Heart right ventricle (tissue), 16 donors: ENCODE measurements around the gene TSC22D4. TPM values are rescaled to one million over a fixed set of nuclear protein-coding genes. Genes with fewer than 3 reads are reported as not detected.

Experiments used
- ATAC-seq, 8 donors: fragments of 200-7000 bp; cut with Tn5 transposase; one replicate each; pipeline ENCODE4 v1.9.1; 2020; ENCODE audit warnings: mild to moderate bottlenecking in 8 of 8, moderate library complexity in 8 of 8, moderate number of reproducible peaks in 1 of 8
- DNase-seq, 2 donors: peaks; one replicate each; pipeline ENCODE4 v3.0.0-alpha.2; 2020
- H3K27ac ChIP-seq, 10 donors: fragments of 200-600 bp; sonication (generic) in 2 of 10; one replicate each; pipeline versions ENCODE4 v1.5.0 to v1.8.0; 2020 to 2022; ENCODE audit warnings: mild to moderate bottlenecking in 3 of 10
- H3K27me3 ChIP-seq, 7 donors: fragments of 200-600 bp; one replicate each; pipeline ENCODE4 v1.8.0; 2021 to 2022; ENCODE audit warnings: mild to moderate bottlenecking in 2 of 7
- H3K36me3 ChIP-seq, 9 donors: fragments of 200-600 bp; sonication (generic) in 1 of 9; one replicate each; pipeline versions ENCODE4 v1.5.0 to v1.8.0; 2020 to 2022; ENCODE audit warnings: mild to moderate bottlenecking in 2 of 9
- H3K4me1 ChIP-seq, 9 donors: fragments of 200-600 bp; sonication (generic) in 1 of 9; one replicate each; pipeline versions ENCODE4 v1.5.0 to v1.8.0; 2020 to 2022; ENCODE audit warnings: mild to moderate bottlenecking in 4 of 9
- H3K4me3 ChIP-seq, 10 donors: fragments of 200-600 bp; sonication (generic) in 2 of 10; one replicate each; pipeline versions ENCODE4 v1.5.0 to v1.8.0; 2020 to 2022; ENCODE audit warnings: mild to moderate bottlenecking in 7 of 10, moderate library complexity in 2 of 10
- H3K9me3 ChIP-seq, 11 donors: fragments of 200-600 bp in 10 of 11; sonication (generic) in 2 of 11; one replicate each; pipeline versions ENCODE4 v1.5.0 to v1.8.0; 2013 to 2022; ENCODE audit warnings: mild to moderate bottlenecking in 2 of 11, control low read depth in 1 of 11, moderate library complexity in 1 of 11
- CTCF ChIP-seq, 9 donors: fragments of 200-600 bp; sonication (generic) in 2 of 9; IDR thresholded peaks; one replicate each; pipeline versions ENCODE4 v1.5.0 to v1.8.0; 2021 to 2022; ENCODE audit warnings: antibody characterized with exemption in 9 of 9, mild to moderate bottlenecking in 5 of 9, moderate library complexity in 1 of 9
- WGBS, 2 donors: extraction: QIAGEN DNeasy Blood & Tissue Kit; methylation state at CpG; one replicate each; pipeline ENCODE4 v1.1.7; 2013; ENCODE audit warnings: inconsistent platforms in 1 of 2; 5-methylcytosine and 5-hydroxymethylcytosine counted together
- intact Hi-C, 10 donors: fragments of 100-400 bp; cut with DNase I; formaldehyde crosslinking; loops; one replicate each; pipeline versions ENCODE4 v1.11.1 to v1.14.2; 2022
- polyA plus RNA-seq, 2 donors: library from polyadenylated mRNA; stranded (reverse); fragments of 200-250 nt; gene quantifications; one replicate each; pipeline ENCODE4 v1.2.3, GENCODE V29; 2013
- total RNA-seq, 10 donors: library from RNA; stranded (reverse); fragmentation: NEBNext Ultra II Directional in 3 of 10; extraction: Animal tissue kit (Norgen Biotek cat#: 25700) in 3 of 10; gene quantifications; one replicate each; pipeline versions ENCODE4 v1.2.1 to v1.2.4, GENCODE V29; 2021 to 2023
- donor health status: Arrhythmogenic right ventricular cardiomyopathy.
- donor health status: ischemic (EF 13 %, LVEDD 7.1; RV severe dilation, severe dysfunction).
- donor health status: healthy with polysubstance abuse.
- donor health status: DM: no; HTN: yes; CAD: no.
- donor health status: DM: no; HTN: no; CAD: no.
- donor health status: ischemic (EF 25% LVEDD 6.9; RV normal size, moderate dysfunction).
- donor health status: ischemic (EF 25% LVEDD 5.7; RV mildly dilated, moderate dysfunction).
- donor health status: healthy.
- donor health status: DM: yes; HTN: yes; CAD: no.
- donor health status: Ischemic cardiomyopathy.
- donor health status: ischemic (EF 35%, LVEDD 5.7; RV mildly dilated, moderate dysfunction).
- donor health status: nonischemic (EF 11% LVEDD 7.7; RV severe dilation, severe dysfunction).
- donor health status: DM: yes; HTN: yes; CAD: no.
- donor health status: PGD.
- donor health status: ischemic (EF 29% LVEDD 5.4; RV normal size, mild dysfunction).
- donor health status: nonischemic (EF 23%, LVEDD 6.1; RV moderate dilation, normal function).

Gene TSC22D4
- total and polyA plus RNA-seq, 12 donors, result 36.0 to 72.3 (median 47.7) TPM

- intact Hi-C loops, result no loop called here
- 78 to 83% methylated on average over 4 to 5 of the region's 5 CpGs for WGBS, 2 donors
- Histone ChIP-seq H3K4me1 (peaks cover 0 to 20% (median 8%) of the 10 kb centered on the region in 9 donors), H3K36me3 (no peaks in the 10 kb centered on the region), H3K27me3 (no peaks in the 10 kb centered on the region), H3K4me3 (no peak overlapping the region), H3K27ac (no peak overlapping the region), H3K9me3 (no peaks in the 10 kb centered on the region)
- no peak for DNase-seq
- no peak for TF ChIP-seq CTCF (IDR thresholded peaks at IDR 0.05)
- no peak for ATAC-seq
These were observed 7.2 kb upstream of the TSC22D4 start for GRCh38 chr7:100486111-100486636.

GRCh38 chr7:100485471-100485876, 6.5 kb upstream of the TSC22D4 start:
- no peaks in the 10 kb centered on the region for H3K9me3 ChIP-seq
- peaks cover 0 to 20% (median 8%) of the 10 kb centered on the region in 9 donors for H3K4me1 ChIP-seq
- 63 to 73% methylated on average over 4 of the region's 4 CpGs for WGBS, 2 donors
- H3K27ac ChIP-seq, result no peak overlapping the region
- ATAC-seq, result no peak
- H3K4me3 ChIP-seq, result no peak overlapping the region
- H3K27me3 ChIP-seq, result no peaks in the 10 kb centered on the region
- H3K36me3 ChIP-seq, result no peaks in the 10 kb centered on the region
- intact Hi-C loops, result no loop called here
- no peak for DNase-seq
- TF ChIP-seq CTCF (IDR thresholded peaks at IDR 0.05), result no peak

GRCh38 chr7:100484673-100485045, 5.6 kb upstream of the TSC22D4 start:
- no peaks in the 10 kb centered on the region for H3K9me3 ChIP-seq
- H3K36me3 ChIP-seq, result no peaks in the 10 kb centered on the region
- H3K4me1 ChIP-seq, result peaks cover 0 to 26% (median 13%) of the 10 kb centered on the region in 9 donors
- DNase-seq (no peak), ATAC-seq (no peak)
- H3K27ac ChIP-seq, result no peak overlapping the region
- no peaks in the 10 kb centered on the region for H3K27me3 ChIP-seq
- no peak for TF ChIP-seq CTCF (IDR thresholded peaks at IDR 0.05)
- intact Hi-C loops, result loop anchor here in 2 of 10 donors (5.0 kb wide), 2 partner anchors 63 to 73 kb away; no protein-coding TSS in a partner anchor
- no peak overlapping the region for H3K4me3 ChIP-seq
- WGBS, 2 donors, result 94 to 98% methylated on average over 6 of the region's 6 CpGs

- H3K36me3 ChIP-seq, result no peaks in the 10 kb centered on the region
- H3K27ac ChIP-seq, result peak within 1 kb of the TSS in 2 of 10 donors; percentile 47 to 68
- H3K4me3 ChIP-seq, result peak within 1 kb of the TSS; percentile 18 to 64 (median 58)
- no peaks in the 10 kb centered on the region for H3K27me3 ChIP-seq
- intact Hi-C loops, result loop anchor here in 8 of 10 donors (1.0 to 5.0 kb wide), 4 partner anchors 15 to 73 kb away; no protein-coding TSS in a partner anchor
- no peak for TF ChIP-seq CTCF (IDR thresholded peaks at IDR 0.05)
- ATAC-seq, result peak in 6 of 8 donors; percentile 10 to 48 (median 28)
- peaks cover 2 to 31% (median 18%) of the 10 kb centered on the region in 9 donors for H3K4me1 ChIP-seq
- 28 to 32% methylated on average over 32 to 44 of the region's 45 CpGs for WGBS, 2 donors
- DNase-seq, result peak; percentile 47 to 63
- H3K9me3 ChIP-seq, result no peaks in the 10 kb centered on the region
These were observed 5.0 kb upstream of the TSC22D4 start, which contains the start of gene NYAP1 for GRCh38 chr7:100483722-100484672. Gene NYAP1 (plus strand): TSS chr7:100483927. CDS start chr7:100485312, 1,385 bp downstream.
